H1 (cell line): ENCODE data around the gene ARMC10. TPM values are rescaled to one million over a fixed set of nuclear protein-coding genes. Genes with fewer than 3 reads are reported as not detected.

Experiments
- ASH2L ChIP-seq: fragments of 200-600, 300-600 bp; sonication (generic); IDR thresholded peaks from one replicate; pipeline ENCODE4 v1.7.1; 2017; ENCODE audit warnings: low read length
- CBX8 ChIP-seq: fragments of 300-800, 300-1000 bp; sonication (generic); IDR thresholded peaks from 2 replicates; pipeline ENCODE4 v1.7.1; 2016; ENCODE audit warnings: low read depth, low read length, borderline replicate concordance
- CHD2 ChIP-seq: IDR thresholded peaks from 2 replicates; pipeline ENCODE4 v1.6.1; 2012; ENCODE audit warnings: low read length, improper control_type of control experiment
- CTBP2 ChIP-seq: IDR thresholded peaks from 2 replicates; pipeline ENCODE4 v1.7.0; 2011; ENCODE audit warnings: borderline replicate concordance, mild to moderate bottlenecking, moderate library complexity, mixed read lengths, low read length; ENCODE audit not compliant: insufficient read depth, insufficient read length
- KDM1A ChIP-seq: fragments of 200-600, 300-600 bp; sonication (generic); IDR thresholded peaks from 2 replicates; pipeline ENCODE4 v1.7.1; 2016; ENCODE audit warnings: mild to moderate bottlenecking, low read length, borderline replicate concordance
- NRF1 ChIP-seq: IDR thresholded peaks from 2 replicates; pipeline ENCODE4 v1.6.1; 2011; ENCODE audit warnings: mild to moderate bottlenecking, low read depth, low read length, improper control_type of control experiment
- POLR2AphosphoS5 ChIP-seq: IDR thresholded peaks from 2 replicates; pipeline ENCODE4 v1.6.1; 2011; ENCODE audit warnings: low read depth, low read length
- RAD21 ChIP-seq, 2 experiments: IDR thresholded peaks in 1 of 2; conservative IDR thresholded peaks in 1 of 2; 2 replicates each; pipeline ENCODE4 v1.6.1; 2011; ENCODE audit warnings: low read depth in 2 of 2, low read length in 2 of 2, improper control_type of control experiment in 1 of 2, inconsistent platforms in 1 of 2, mild to moderate bottlenecking in 1 of 2, moderate library complexity in 1 of 2
- RNF2 ChIP-seq: fragments of 200-900, 300-1000 bp; sonication (generic); IDR thresholded peaks from 2 replicates; pipeline ENCODE4 v1.7.1; 2016; ENCODE audit warnings: borderline replicate concordance, low read depth, mild to moderate bottlenecking, antibody characterized with exemption, low read length; ENCODE audit not compliant: poor library complexity, severe bottlenecking; ENCODE audit errors: missing control alignments
- SIN3A ChIP-seq, 2 experiments: IDR thresholded peaks in 1 of 2; conservative IDR thresholded peaks in 1 of 2; 2 replicates each; pipeline ENCODE4 v1.6.1; 2011 to 2012; ENCODE audit warnings: low read length in 2 of 2, improper control_type of control experiment in 1 of 2, low read depth in 1 of 2, mild to moderate bottlenecking in 1 of 2
- SP2 ChIP-seq: IDR thresholded peaks from 2 replicates; pipeline ENCODE4 v1.6.1; 2012; ENCODE audit warnings: mild to moderate bottlenecking, low read length, inconsistent platforms
- TAF7 ChIP-seq: optimal IDR thresholded peaks from 2 replicates; pipeline ENCODE3; 2011; ENCODE audit warnings: low read depth, mild to moderate bottlenecking, inconsistent platforms, low read length, moderate library complexity, borderline replicate concordance
- polyA plus RNA-seq, 7 experiments: library from polyadenylated mRNA; depleted of rRNA in 3 of 7; stranded (reverse) in 5 of 7; unstranded in 2 of 7; fragments of >200 nt in 5 of 7; fragments of 200-250 nt in 2 of 7; gene quantifications; 1 replicate in 5 of 7; 2 replicates in 1 of 7; 4 replicates in 1 of 7; pipeline versions ENCODE4 v1.2.1 to v1.2.3, GENCODE V29; 2011 to 2013; ENCODE audit warnings: missing spikeins in 2 of 7, mixed read lengths in 2 of 7
- total RNA-seq: library from RNA; stranded (reverse); fragmentation: NEBNext Ultra II Directional; extraction: Animal tissue kit (Norgen Biotek cat#: 25700); gene quantifications from 2 replicates; pipeline ENCODE4 v1.2.1, GENCODE V29; 2021

The ARMC10 gene
- total and polyA plus RNA-seq, 2 of the 8 experiments (the other 6 are each of a cell fraction or from before 2014, with no cell fraction given): 16.4 to 44.3 TPM

DNA sequence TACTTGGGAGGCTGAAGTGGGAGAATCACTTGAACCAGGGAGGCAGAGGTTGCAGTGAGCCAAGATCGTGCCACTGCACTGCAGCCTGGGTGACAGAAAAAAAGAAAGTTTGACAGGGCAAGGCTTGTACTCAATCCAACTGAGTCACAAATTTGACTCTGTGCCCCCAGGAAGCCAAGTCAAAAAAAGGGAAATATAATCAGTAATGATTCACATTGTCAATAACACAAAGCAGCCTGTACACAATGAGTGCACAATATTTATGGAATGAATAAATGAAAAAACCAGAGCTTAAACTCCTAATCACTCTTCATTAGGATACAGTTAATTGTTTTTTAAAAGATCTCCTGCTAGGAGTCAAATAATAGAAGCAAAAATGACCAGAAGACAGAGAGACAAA lies 67.6 kb downstream of the ARMC10 start (continued):
- TF ChIP-seq RAD21 (IDR thresholded peaks at IDR 0.05 in 1 of 2, conservative IDR thresholded peaks at IDR 0.05 in 1 of 2; ENCODE audit: low read depth in 2 of 2, low read length in 2 of 2) (no peak), CHD2 (no peak), SP2 (no peak), CBX8 (no peak), TAF7 (no peak), NRF1 (no peak), CTBP2 (no peak), ASH2L (no peak), KDM1A (no peak), SIN3A (conservative IDR thresholded peaks at IDR 0.05 in 1 of 2, IDR thresholded peaks at IDR 0.05 in 1 of 2; ENCODE audit: low read depth in 1 of 2, low read length in 2 of 2) (no peak), POLR2AphosphoS5 (no peak), RNF2 (no peak)
